CD4-positive, alpha-beta T cell (primary cell): ENCODE measurements around the gene ZNF283. TPM values are rescaled to one million over a fixed set of nuclear protein-coding genes. Genes with fewer than 3 reads are reported as not detected.

ENCODE experiments used
- ATAC-seq: fragments of 200-7000 bp; cut with Tn5 transposase; one replicate; pipeline ENCODE4 v1.10.0; 2022; ENCODE audit warnings: mild to moderate bottlenecking; ENCODE audit not compliant: poor library complexity
- CTCF ChIA-PET: fragments of 350-600 bp; sonication (Branson Sonifier 250); formaldehyde crosslinking; loops from one replicate; lab custom pipeline; 2021; ENCODE audit warnings: antibody characterized with exemption, inconsistent platforms; lab: Charles Lee
- POLR2A ChIA-PET: fragments of 350-600 bp; sonication (Branson Sonifier 250); formaldehyde crosslinking; loops from one replicate; lab custom pipeline; 2021; ENCODE audit warnings: antibody characterized with exemption, inconsistent platforms; lab: Charles Lee
- DNase-seq, 14 experiments: peaks; one replicate each; pipeline ENCODE4 v3.0.0-alpha.2; 2013 to 2020; ENCODE audit warnings: mixed read lengths in 2 of 14
- H3K27ac ChIP-seq, 2 donors: one replicate each; pipeline versions ENCODE4 v1.5.1 to v1.7.0; 2013; ENCODE audit warnings: low read length in 2 of 2, low read depth in 1 of 2, mild to moderate bottlenecking in 1 of 2
- H3K27me3 ChIP-seq, 2 experiments: 1 replicate in 1 of 2; 2 replicates in 1 of 2; pipeline versions ENCODE4 v1.6.1 to v1.7.0; 2013; ENCODE audit warnings: low read length in 2 of 2, control low read depth in 1 of 2, mild to moderate bottlenecking in 1 of 2, moderate library complexity in 1 of 2; ENCODE audit not compliant: insufficient read depth in 2 of 2, control insufficient read depth in 1 of 2
- H3K36me3 ChIP-seq: one replicate; pipeline ENCODE4 v1.6.1; 2013; ENCODE audit warnings: low read length, control low read depth; ENCODE audit not compliant: insufficient read depth
- H3K4me1 ChIP-seq: one replicate; pipeline ENCODE4 v1.6.1; 2013; ENCODE audit warnings: low read length, control low read depth; ENCODE audit not compliant: insufficient read depth
- H3K4me3 ChIP-seq: one replicate; pipeline ENCODE4 v1.5.1; 2013; ENCODE audit warnings: mild to moderate bottlenecking, low read length, moderate library complexity
- H3K9me3 ChIP-seq, 2 experiments: 1 replicate in 1 of 2; 2 replicates in 1 of 2; pipeline versions ENCODE4 v1.6.1 to v1.7.0; 2013; ENCODE audit warnings: low read length in 2 of 2, mild to moderate bottlenecking in 2 of 2, control low read depth in 1 of 2, moderate library complexity in 1 of 2; ENCODE audit not compliant: control insufficient read depth in 1 of 2, insufficient read depth in 1 of 2
- H3K27ac Mint-ChIP-seq: one replicate; pipeline ENCODE4 v1.8.0; 2020; ENCODE audit warnings: mixed read lengths
- H3K27me3 Mint-ChIP-seq: one replicate; pipeline ENCODE4 v1.8.0; 2021; ENCODE audit warnings: mixed read lengths
- H3K36me3 Mint-ChIP-seq: one replicate; pipeline ENCODE4 v1.8.0; 2021; ENCODE audit warnings: low read depth, mixed read lengths
- H3K4me1 Mint-ChIP-seq: one replicate; pipeline ENCODE4 v1.8.0; 2021; ENCODE audit warnings: low read depth, mixed read lengths
- H3K4me3 Mint-ChIP-seq: one replicate; pipeline ENCODE4 v1.8.0; 2020; ENCODE audit warnings: mild to moderate bottlenecking, mixed read lengths
- H3K9me3 Mint-ChIP-seq: one replicate; pipeline ENCODE4 v1.8.0; 2020; ENCODE audit warnings: mixed read lengths
- intact Hi-C, 2 experiments: fragments of 100-400 bp; cut with DNase I in 1 of 2; cut with micrococcal nuclease in 1 of 2; formaldehyde crosslinking; loops; one replicate each; pipeline versions ENCODE4 v1.15.1 to v1.9.0; 2023 to 2025; cut with DNase I, micrococcal nuclease
- total RNA-seq, 174 experiments: library from RNA in 2 of 174; stranded (reverse) in 2 of 174; gene quantifications; one replicate each; pipeline ENCODE4 v1.2.3 and lab custom pipeline; 2021 to 2026
- TF ChIP-seq, protein P1 (sequence below): fragments of 200-600 bp; IDR thresholded peaks from one replicate; pipeline ENCODE4 v1.8.0; 2022; ENCODE audit warnings: antibody characterized with exemption, mild to moderate bottlenecking

ZNF283 gene
- total RNA-seq, 2 experiments from 2014 or later: 2.3 to 3.7 TPM

DNA sequence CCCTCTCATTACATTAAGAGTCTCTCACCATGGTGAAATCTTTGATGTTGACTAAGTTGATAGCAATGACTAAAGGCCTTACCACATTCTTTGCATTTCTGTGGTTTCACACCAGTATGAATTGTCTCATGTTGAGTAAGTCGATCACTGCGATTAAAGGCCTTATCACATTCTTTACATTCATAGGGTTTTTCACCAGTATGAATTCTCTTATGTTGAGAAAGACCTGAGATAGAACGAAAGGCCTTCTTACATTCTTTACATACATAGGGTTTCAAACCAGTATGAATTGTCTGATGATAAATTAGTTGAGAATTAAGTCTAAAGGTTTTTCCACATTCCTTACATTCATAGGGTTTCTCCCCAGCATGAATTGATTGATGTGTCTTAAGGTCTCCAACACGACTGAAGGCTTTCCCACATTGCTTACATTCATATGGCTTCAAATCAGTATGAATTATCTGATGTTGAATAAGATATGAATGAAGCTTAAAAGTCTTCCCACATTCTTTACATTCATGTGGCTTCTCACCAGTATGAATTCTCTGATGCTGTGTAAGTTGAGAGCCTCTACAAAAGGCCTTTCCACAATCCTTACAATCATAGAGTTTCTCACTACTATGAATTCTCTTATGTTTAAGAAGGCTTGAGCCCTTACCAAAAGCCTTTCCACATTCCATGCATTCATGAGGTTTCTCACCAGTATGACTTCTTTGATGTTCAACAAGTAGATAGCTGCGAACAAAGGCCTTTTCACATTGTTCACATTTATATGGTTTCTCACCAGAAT lies 45.6 kb downstream of the ZNF283 start:
- POLR2A ChIA-PET: no interaction called here
- Mint-ChIP-seq H3K27ac (no peak overlapping the region), H3K36me3 (peaks cover 59% of the 10 kb centered on the region), H3K9me3 (peaks cover 25% of the 10 kb centered on the region), H3K4me3 (no peak overlapping the region), H3K4me1 (no peaks in the 10 kb centered on the region), H3K27me3 (no peaks in the 10 kb centered on the region)
- TF ChIP-seq, protein P1, sequence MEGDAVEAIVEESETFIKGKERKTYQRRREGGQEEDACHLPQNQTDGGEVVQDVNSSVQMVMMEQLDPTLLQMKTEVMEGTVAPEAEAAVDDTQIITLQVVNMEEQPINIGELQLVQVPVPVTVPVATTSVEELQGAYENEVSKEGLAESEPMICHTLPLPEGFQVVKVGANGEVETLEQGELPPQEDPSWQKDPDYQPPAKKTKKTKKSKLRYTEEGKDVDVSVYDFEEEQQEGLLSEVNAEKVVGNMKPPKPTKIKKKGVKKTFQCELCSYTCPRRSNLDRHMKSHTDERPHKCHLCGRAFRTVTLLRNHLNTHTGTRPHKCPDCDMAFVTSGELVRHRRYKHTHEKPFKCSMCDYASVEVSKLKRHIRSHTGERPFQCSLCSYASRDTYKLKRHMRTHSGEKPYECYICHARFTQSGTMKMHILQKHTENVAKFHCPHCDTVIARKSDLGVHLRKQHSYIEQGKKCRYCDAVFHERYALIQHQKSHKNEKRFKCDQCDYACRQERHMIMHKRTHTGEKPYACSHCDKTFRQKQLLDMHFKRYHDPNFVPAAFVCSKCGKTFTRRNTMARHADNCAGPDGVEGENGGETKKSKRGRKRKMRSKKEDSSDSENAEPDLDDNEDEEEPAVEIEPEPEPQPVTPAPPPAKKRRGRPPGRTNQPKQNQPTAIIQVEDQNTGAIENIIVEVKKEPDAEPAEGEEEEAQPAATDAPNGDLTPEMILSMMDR: no peak
- no peaks in the 10 kb centered on the region for H3K36me3 ChIP-seq
- no peaks in the 10 kb centered on the region for H3K4me1 ChIP-seq
- DNase-seq (no peak), ATAC-seq (no peak)
- no peak overlapping the region for H3K4me3 ChIP-seq
- intact Hi-C loops: no loop called here
- no peak overlapping the region for H3K27ac ChIP-seq
- CTCF ChIA-PET: no interaction called here
- H3K27me3 ChIP-seq: no peaks in the 10 kb centered on the region
- H3K9me3 ChIP-seq: peaks cover 15 to 91% of the 10 kb centered on the region in 2 experiments

DNA sequence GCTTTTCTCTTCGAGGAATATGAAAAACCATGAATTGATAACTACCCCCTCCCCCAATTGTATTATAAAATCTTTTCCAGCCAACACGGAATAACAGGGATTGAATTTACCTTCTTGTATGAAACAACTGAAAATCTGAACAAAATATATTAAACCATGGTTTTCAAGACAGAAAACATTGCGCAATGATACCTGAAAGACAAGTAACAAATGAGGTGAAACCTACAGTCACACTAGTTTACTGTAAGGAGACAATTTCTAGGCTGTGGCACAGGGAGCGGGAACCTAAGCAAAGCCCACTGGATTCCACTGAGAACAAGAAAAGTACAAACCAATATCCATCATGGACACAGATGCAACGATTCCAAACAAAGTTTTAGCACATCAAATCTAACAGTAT lies 53.4 kb downstream of the ZNF283 start:
- H3K27ac Mint-ChIP-seq: no peak overlapping the region
- no peak for ATAC-seq
- Histone ChIP-seq H3K27me3 (no peaks in the 10 kb centered on the region), H3K27ac (no peak overlapping the region), H3K4me3 (no peak overlapping the region), H3K4me1 (no peaks in the 10 kb centered on the region), H3K36me3 (no peaks in the 10 kb centered on the region), H3K9me3 (peaks cover 20 to 79% of the 10 kb centered on the region in 2 experiments)
- ChIA-PET CTCF (no interaction called here), POLR2A (no interaction called here)
- peaks cover 28% of the 10 kb centered on the region for H3K9me3 Mint-ChIP-seq
- intact Hi-C loops: no loop called here
- no peaks in the 10 kb centered on the region for H3K4me1 Mint-ChIP-seq
- no peak for DNase-seq
- no peak overlapping the region for H3K4me3 Mint-ChIP-seq
- no peaks in the 10 kb centered on the region for H3K27me3 Mint-ChIP-seq
- peaks cover 87% of the 10 kb centered on the region for H3K36me3 Mint-ChIP-seq
- TF ChIP-seq, protein P1: no peak

DNA sequence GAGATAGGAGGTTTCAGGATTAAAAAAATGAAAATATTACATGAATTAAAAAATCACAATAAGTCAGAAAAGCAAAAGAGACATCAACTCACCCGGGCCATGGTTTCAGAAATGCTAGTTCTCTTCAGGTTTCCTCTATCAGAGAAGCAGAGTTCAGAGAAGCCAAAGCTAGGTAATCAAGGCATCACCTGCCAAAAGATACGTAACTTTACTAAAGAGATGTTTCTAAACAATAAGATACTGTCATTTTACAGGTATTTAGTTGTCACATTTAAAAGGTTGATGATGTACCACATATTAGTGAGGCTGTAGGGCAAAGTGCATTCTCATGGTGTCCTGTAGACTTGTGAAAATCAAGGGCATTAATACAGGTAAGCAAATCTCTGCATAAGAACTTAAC lies 56.7 kb downstream of the ZNF283 start, which contains the start of gene ZNF404:
Gene ZNF404 (minus strand): TSS at position 101 of the 400 bp plus-strand sequence.
- peaks cover 88% of the 10 kb centered on the region for H3K36me3 Mint-ChIP-seq
- DNase-seq: no peak
- H3K27me3 Mint-ChIP-seq: no peaks in the 10 kb centered on the region
- ChIA-PET CTCF (no interaction called here), POLR2A (no interaction called here)
- Histone ChIP-seq H3K9me3 (peaks cover 33 to 75% of the 10 kb centered on the region in 2 experiments), H3K4me3 (no peak within 1 kb of the TSS), H3K27me3 (no peaks in the 10 kb centered on the region), H3K27ac (no peak within 1 kb of the TSS), H3K36me3 (no peaks in the 10 kb centered on the region), H3K4me1 (no peaks in the 10 kb centered on the region)
- peaks cover 33% of the 10 kb centered on the region for H3K9me3 Mint-ChIP-seq
- no peak within 1 kb of the TSS for H3K27ac Mint-ChIP-seq
- TF ChIP-seq, protein P1: no peak
- ATAC-seq: no peak
- H3K4me1 Mint-ChIP-seq: no peaks in the 10 kb centered on the region
- no peak within 1 kb of the TSS for H3K4me3 Mint-ChIP-seq
- intact Hi-C loops: no loop called here
